ENCODE data around the gene ANO4.

ANO4 gene

GRCh38 chr12:100820314-100820713, 25.7 kb downstream of the ANO4 start:
- DNase-seq: no peak

GRCh38 chr12:100823963-100824362, 29.4 kb downstream of the ANO4 start:
- DNase-seq: no peak

GRCh38 chr12:100824476-100824875, 29.9 kb downstream of the ANO4 start:
- peak in 1 of 2 experiments; percentile 12 for DNase-seq

- DNase-seq: no peak
Measured at GRCh38 chr12:100826323-100826722, 31.7 kb downstream of the ANO4 start.

- DNase-seq: peak; percentile 6 to 61
Measured at GRCh38 chr12:100827901-100828520, 33.4 kb downstream of the ANO4 start.

GRCh38 chr12:100830003-100830795, 35.6 kb downstream of the ANO4 start:
- no peak for DNase-seq

GRCh38 chr12:100833282-100833681, 38.7 kb downstream of the ANO4 start:
- no peak for DNase-seq

GRCh38 chr12:100840748-100841147, 46.2 kb downstream of the ANO4 start:
- DNase-seq: no peak

- DNase-seq: no peak
Measured at GRCh38 chr12:100842156-100842555, 47.6 kb downstream of the ANO4 start.

GRCh38 chr12:100843061-100843460, 48.5 kb downstream of the ANO4 start:
- no peak for DNase-seq

GRCh38 chr12:100845095-100845494, 50.5 kb downstream of the ANO4 start:
- DNase-seq: no peak

GRCh38 chr12:100851637-100852036, 57.1 kb downstream of the ANO4 start:
- no peak for DNase-seq

- DNase-seq: no peak
Measured at GRCh38 chr12:100857418-100857817, 62.8 kb downstream of the ANO4 start.

GRCh38 chr12:100857971-100858370, 63.4 kb downstream of the ANO4 start:
- DNase-seq: no peak

GRCh38 chr12:100858656-100859055, 64.1 kb downstream of the ANO4 start:
- peak; percentile 3 to 52 for DNase-seq

GRCh38 chr12:100859063-100859627, 64.6 kb downstream of the ANO4 start:
- DNase-seq: no peak

- no peak for DNase-seq
Measured at GRCh38 chr12:100860611-100861010, 66.0 kb downstream of the ANO4 start.

- no peak for DNase-seq
Measured at GRCh38 chr12:100862676-100863075, 68.1 kb downstream of the ANO4 start.

- DNase-seq: no peak
Measured at GRCh38 chr12:100864366-100864765, 69.8 kb downstream of the ANO4 start.

GRCh38 chr12:100867639-100868393, 73.2 kb downstream of the ANO4 start:
- DNase-seq: no peak

- no peak for DNase-seq
Measured at GRCh38 chr12:100868487-100868886, 73.9 kb downstream of the ANO4 start.

GRCh38 chr12:100871195-100871734, 76.7 kb downstream of the ANO4 start:
- no peak for DNase-seq

- no peak for DNase-seq
Measured at GRCh38 chr12:100875156-100875555, 80.6 kb downstream of the ANO4 start.

Data from NCI-H446 (cell line).